WTC11 (cell line): ENCODE data around the gene FCN2. TPM values are rescaled to one million over a fixed set of nuclear protein-coding genes. Genes with fewer than 3 reads are reported as not detected.

ENCODE experiments used
- ATAC-seq: fragments of 200-7000 bp; cut with Tn5 transposase; 2 replicates; pipeline ENCODE4 v1.10.0; 2021; ENCODE audit warnings: mild to moderate bottlenecking, moderate library complexity
- CTCF ChIA-PET: fragments of 300-600 bp; sonication (Branson Sonifier 250); formaldehyde crosslinking; loops from one replicate; lab custom pipeline; 2021; ENCODE audit warnings: antibody characterized with exemption; lab: Charles Lee
- POLR2A ChIA-PET: fragments of 350-600 bp; sonication (Branson Sonifier 250); formaldehyde crosslinking; loops from one replicate; lab custom pipeline; 2021; ENCODE audit warnings: antibody characterized with exemption; lab: Charles Lee
- DNase-seq: peaks from one replicate; pipeline ENCODE4 v3.0.0; 2021; ENCODE audit warnings: low spot score
- H3K27ac Mint-ChIP-seq: 2 replicates; pipeline ENCODE4 v1.8.0; 2021; ENCODE audit warnings: mixed read lengths
- H3K27me3 Mint-ChIP-seq: 2 replicates; pipeline ENCODE4 v1.8.0; 2021; ENCODE audit warnings: low read depth, mild to moderate bottlenecking, moderate library complexity, mixed read lengths
- H3K36me3 Mint-ChIP-seq: 2 replicates; pipeline ENCODE4 v1.8.0; 2021; ENCODE audit warnings: mixed read lengths
- H3K4me1 Mint-ChIP-seq: 2 replicates; pipeline ENCODE4 v1.8.0; 2022; ENCODE audit warnings: mixed read lengths
- H3K4me3 Mint-ChIP-seq: 2 replicates; pipeline ENCODE4 v1.8.0; 2021; ENCODE audit warnings: mild to moderate bottlenecking, moderate library complexity, mixed read lengths
- H3K9me3 Mint-ChIP-seq: 2 replicates; pipeline ENCODE4 v1.8.0; 2021; ENCODE audit warnings: mixed read lengths
- CREM ChIP-seq: sonication (generic); formaldehyde crosslinking; IDR thresholded peaks from 2 replicates; pipeline ENCODE4 v1.8.1; 2022; ENCODE audit warnings: mild to moderate bottlenecking, missing genetic modification reagents, moderate library complexity
- GRHL2 ChIP-seq: fragments of 250-450 bp; sonication (Bioruptor Pico); IDR thresholded peaks from 2 replicates; pipeline ENCODE4 v1.8.0; 2022; ENCODE audit warnings: mild to moderate bottlenecking, moderate library complexity; ENCODE audit not compliant: insufficient replicate concordance, severe bottlenecking
- JAZF1 ChIP-seq: fragments of 250-450 bp; sonication (Bioruptor Pico); IDR thresholded peaks from 2 replicates; pipeline ENCODE4 v1.9.0; 2021; ENCODE audit warnings: moderate library complexity, mild to moderate bottlenecking, inconsistent platforms
- MXD4 ChIP-seq: fragments of 250-450 bp; sonication (Bioruptor Pico); IDR thresholded peaks from 2 replicates; pipeline ENCODE4 v1.8.0; 2021; ENCODE audit warnings: mild to moderate bottlenecking, moderate library complexity, borderline replicate concordance
- NFATC4 ChIP-seq: fragments of 250-450 bp; sonication (Bioruptor Pico); IDR thresholded peaks from 2 replicates; pipeline ENCODE4 v1.9.0; 2021; ENCODE audit warnings: mild to moderate bottlenecking
- NFYB ChIP-seq: sonication (generic); formaldehyde crosslinking; conservative IDR thresholded peaks from 2 replicates; pipeline ENCODE4 v1.8.0; 2022; ENCODE audit warnings: low read depth, missing genetic modification reagents
- NR1H2 ChIP-seq: sonication (generic); formaldehyde crosslinking; IDR thresholded peaks from 2 replicates; pipeline ENCODE4 v1.9.0; 2021; ENCODE audit warnings: mild to moderate bottlenecking, moderate library complexity, missing genetic modification reagents
- NR2C2 ChIP-seq: sonication (generic); formaldehyde crosslinking; IDR thresholded peaks from 2 replicates; pipeline ENCODE4 v1.8.0; 2022; ENCODE audit warnings: mild to moderate bottlenecking, missing genetic modification reagents
- NR3C1 ChIP-seq: sonication (generic); formaldehyde crosslinking; conservative IDR thresholded peaks from 2 replicates; pipeline ENCODE4 v1.8.1; 2023; ENCODE audit warnings: low read depth, mild to moderate bottlenecking, missing genetic modification reagents
- RELA ChIP-seq: sonication (generic); formaldehyde crosslinking; IDR thresholded peaks from 2 replicates; pipeline ENCODE4 v1.8.1; 2022; ENCODE audit warnings: missing genetic modification reagents, mild to moderate bottlenecking, borderline replicate concordance
- SP1 ChIP-seq: sonication (generic); formaldehyde crosslinking; conservative IDR thresholded peaks from 2 replicates; pipeline ENCODE4 v1.8.1; 2022; ENCODE audit warnings: missing genetic modification reagents
- TP53 ChIP-seq: sonication (generic); formaldehyde crosslinking; IDR thresholded peaks from 2 replicates; pipeline ENCODE4 v1.8.1; 2023; ENCODE audit warnings: mild to moderate bottlenecking, missing genetic modification reagents
- ZNF219 ChIP-seq: sonication (generic); formaldehyde crosslinking; IDR thresholded peaks from 2 replicates; pipeline ENCODE4 v1.8.0; 2023; ENCODE audit warnings: missing genetic modification reagents, mild to moderate bottlenecking, borderline replicate concordance
- ZNF317 ChIP-seq: sonication (generic); formaldehyde crosslinking; IDR thresholded peaks from 2 replicates; pipeline ENCODE4 v1.8.1; 2023; ENCODE audit warnings: low read depth, mild to moderate bottlenecking, moderate library complexity, missing genetic modification reagents, borderline replicate concordance
- total RNA-seq: library from RNA; stranded (reverse); gene quantifications from 3 replicates; pipeline ENCODE4 v1.2.3, GENCODE V29; 2021
- TF ChIP-seq, protein P1 (sequence below): fragments of 250-450 bp; sonication (Bioruptor Pico); IDR thresholded peaks from 2 replicates; pipeline ENCODE4 v1.9.0; 2021; ENCODE audit warnings: mild to moderate bottlenecking, borderline replicate concordance
- TF ChIP-seq, protein P2 (sequence below): sonication (generic); formaldehyde crosslinking; IDR thresholded peaks from 2 replicates; pipeline ENCODE4 v1.8.0; 2022; ENCODE audit warnings: missing genetic modification reagents
- TF ChIP-seq, protein P3 (sequence below): sonication (generic); formaldehyde crosslinking; IDR thresholded peaks from 2 replicates; pipeline ENCODE4 v1.8.1; 2023; ENCODE audit warnings: mild to moderate bottlenecking, missing genetic modification reagents
- TF ChIP-seq, protein P4 (sequence below): fragments of 250-450 bp; sonication (Bioruptor Pico); IDR thresholded peaks from 2 replicates; pipeline ENCODE4 v2.1.2; 2022; ENCODE audit warnings: mild to moderate bottlenecking, moderate library complexity
- TF ChIP-seq, protein P5 (sequence below): sonication (generic); formaldehyde crosslinking; IDR thresholded peaks from 2 replicates; pipeline ENCODE4 v1.8.0; 2023; ENCODE audit warnings: mild to moderate bottlenecking, missing genetic modification reagents
- TF ChIP-seq, protein P6 (sequence below): sonication (generic); formaldehyde crosslinking; IDR thresholded peaks from 2 replicates; pipeline ENCODE4 v1.8.0; 2022; ENCODE audit warnings: mild to moderate bottlenecking, missing genetic modification reagents
- TF ChIP-seq, protein P7 (sequence below): sonication (generic); formaldehyde crosslinking; IDR thresholded peaks from 2 replicates; pipeline ENCODE4 v1.8.0; 2022; ENCODE audit warnings: mild to moderate bottlenecking, missing genetic modification reagents
- TF ChIP-seq, protein P8 (sequence below): fragments of 250-450 bp; sonication (Bioruptor Pico); IDR thresholded peaks from 2 replicates; pipeline ENCODE4 v1.9.0; 2021; ENCODE audit warnings: mild to moderate bottlenecking

FCN2 gene
- total RNA-seq, 1 experiment from 2014 or later = not detected

DNA sequence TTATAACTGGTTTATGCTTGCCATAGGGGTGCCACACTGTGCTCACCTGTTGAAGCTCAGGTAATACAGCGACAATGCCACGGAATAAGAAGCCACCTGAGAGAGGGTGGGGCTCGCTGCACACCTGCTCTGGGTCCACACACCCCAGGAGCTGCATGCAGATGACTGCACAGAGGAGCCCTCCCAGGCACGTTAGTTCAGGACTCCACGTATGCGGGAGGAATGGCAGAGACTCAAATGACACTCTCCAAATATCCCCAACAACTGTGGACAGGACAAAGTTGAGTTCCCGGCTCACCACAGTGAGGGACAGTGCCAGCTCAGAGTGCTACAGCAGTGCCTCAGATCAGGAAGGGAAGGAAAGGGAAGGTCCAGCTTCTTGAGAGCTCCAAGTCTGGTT, 42.9 kb downstream of the FCN2 start (continued):
- TF ChIP-seq, protein P1, sequence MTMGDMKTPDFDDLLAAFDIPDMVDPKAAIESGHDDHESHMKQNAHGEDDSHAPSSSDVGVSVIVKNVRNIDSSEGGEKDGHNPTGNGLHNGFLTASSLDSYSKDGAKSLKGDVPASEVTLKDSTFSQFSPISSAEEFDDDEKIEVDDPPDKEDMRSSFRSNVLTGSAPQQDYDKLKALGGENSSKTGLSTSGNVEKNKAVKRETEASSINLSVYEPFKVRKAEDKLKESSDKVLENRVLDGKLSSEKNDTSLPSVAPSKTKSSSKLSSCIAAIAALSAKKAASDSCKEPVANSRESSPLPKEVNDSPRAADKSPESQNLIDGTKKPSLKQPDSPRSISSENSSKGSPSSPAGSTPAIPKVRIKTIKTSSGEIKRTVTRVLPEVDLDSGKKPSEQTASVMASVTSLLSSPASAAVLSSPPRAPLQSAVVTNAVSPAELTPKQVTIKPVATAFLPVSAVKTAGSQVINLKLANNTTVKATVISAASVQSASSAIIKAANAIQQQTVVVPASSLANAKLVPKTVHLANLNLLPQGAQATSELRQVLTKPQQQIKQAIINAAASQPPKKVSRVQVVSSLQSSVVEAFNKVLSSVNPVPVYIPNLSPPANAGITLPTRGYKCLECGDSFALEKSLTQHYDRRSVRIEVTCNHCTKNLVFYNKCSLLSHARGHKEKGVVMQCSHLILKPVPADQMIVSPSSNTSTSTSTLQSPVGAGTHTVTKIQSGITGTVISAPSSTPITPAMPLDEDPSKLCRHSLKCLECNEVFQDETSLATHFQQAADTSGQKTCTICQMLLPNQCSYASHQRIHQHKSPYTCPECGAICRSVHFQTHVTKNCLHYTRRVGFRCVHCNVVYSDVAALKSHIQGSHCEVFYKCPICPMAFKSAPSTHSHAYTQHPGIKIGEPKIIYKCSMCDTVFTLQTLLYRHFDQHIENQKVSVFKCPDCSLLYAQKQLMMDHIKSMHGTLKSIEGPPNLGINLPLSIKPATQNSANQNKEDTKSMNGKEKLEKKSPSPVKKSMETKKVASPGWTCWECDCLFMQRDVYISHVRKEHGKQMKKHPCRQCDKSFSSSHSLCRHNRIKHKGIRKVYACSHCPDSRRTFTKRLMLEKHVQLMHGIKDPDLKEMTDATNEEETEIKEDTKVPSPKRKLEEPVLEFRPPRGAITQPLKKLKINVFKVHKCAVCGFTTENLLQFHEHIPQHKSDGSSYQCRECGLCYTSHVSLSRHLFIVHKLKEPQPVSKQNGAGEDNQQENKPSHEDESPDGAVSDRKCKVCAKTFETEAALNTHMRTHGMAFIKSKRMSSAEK = no peak
- no peak for TF ChIP-seq NFATC4 (CRISPR knock-in tag)
- no peak for TF ChIP-seq ZNF317 (CRISPR knock-in tag)

DNA sequence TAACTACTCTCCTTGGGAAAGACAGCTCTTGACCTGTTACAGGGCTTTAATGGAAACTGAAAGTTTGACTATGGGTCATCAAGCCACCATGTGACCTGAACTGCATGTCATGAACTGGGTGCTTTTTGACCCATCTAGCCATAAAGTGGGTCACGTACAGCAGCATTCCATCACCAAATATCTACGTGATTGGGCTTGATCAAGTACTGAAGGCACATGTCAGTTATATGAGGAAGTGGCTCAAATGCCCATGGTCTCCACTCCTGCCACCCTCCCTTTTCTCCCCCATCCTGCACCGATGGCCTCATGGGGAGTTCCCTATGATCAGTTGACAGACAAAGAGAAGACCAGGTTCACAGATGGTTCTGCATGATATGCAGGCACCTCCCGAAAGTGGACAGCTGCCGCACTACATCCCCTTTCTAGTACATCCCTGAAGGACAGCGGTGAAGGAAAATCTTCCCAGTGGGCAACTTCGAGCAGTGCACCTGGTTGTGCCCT, 44.5 kb downstream of the FCN2 start:
- ChIA-PET CTCF (no interaction called here), POLR2A (no interaction called here)
- ATAC-seq = no peak
- DNase-seq = no peak
- H3K27ac Mint-ChIP-seq = no peak overlapping the region
- no peak overlapping the region for H3K4me3 Mint-ChIP-seq
- H3K27me3 Mint-ChIP-seq = no peaks in the 10 kb centered on the region
- H3K36me3 Mint-ChIP-seq = no peaks in the 10 kb centered on the region
- peaks cover 3% of the 10 kb centered on the region; the same call in 1 of the 2 replicates for H3K9me3 Mint-ChIP-seq
- no peaks in the 10 kb centered on the region for H3K4me1 Mint-ChIP-seq
- TF ChIP-seq, protein P2, sequence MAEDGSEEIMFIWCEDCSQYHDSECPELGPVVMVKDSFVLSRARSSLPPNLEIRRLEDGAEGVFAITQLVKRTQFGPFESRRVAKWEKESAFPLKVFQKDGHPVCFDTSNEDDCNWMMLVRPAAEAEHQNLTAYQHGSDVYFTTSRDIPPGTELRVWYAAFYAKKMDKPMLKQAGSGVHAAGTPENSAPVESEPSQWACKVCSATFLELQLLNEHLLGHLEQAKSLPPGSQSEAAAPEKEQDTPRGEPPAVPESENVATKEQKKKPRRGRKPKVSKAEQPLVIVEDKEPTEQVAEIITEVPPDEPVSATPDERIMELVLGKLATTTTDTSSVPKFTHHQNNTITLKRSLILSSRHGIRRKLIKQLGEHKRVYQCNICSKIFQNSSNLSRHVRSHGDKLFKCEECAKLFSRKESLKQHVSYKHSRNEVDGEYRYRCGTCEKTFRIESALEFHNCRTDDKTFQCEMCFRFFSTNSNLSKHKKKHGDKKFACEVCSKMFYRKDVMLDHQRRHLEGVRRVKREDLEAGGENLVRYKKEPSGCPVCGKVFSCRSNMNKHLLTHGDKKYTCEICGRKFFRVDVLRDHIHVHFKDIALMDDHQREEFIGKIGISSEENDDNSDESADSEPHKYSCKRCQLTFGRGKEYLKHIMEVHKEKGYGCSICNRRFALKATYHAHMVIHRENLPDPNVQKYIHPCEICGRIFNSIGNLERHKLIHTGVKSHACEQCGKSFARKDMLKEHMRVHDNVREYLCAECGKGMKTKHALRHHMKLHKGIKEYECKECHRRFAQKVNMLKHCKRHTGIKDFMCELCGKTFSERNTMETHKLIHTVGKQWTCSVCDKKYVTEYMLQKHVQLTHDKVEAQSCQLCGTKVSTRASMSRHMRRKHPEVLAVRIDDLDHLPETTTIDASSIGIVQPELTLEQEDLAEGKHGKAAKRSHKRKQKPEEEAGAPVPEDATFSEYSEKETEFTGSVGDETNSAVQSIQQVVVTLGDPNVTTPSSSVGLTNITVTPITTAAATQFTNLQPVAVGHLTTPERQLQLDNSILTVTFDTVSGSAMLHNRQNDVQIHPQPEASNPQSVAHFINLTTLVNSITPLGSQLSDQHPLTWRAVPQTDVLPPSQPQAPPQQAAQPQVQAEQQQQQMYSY (CRISPR knock-in tag) = no peak
- TF ChIP-seq SP1 (CRISPR knock-in tag) (no peak), ZNF219 (CRISPR knock-in tag) (no peak), NFYB (CRISPR knock-in tag) (no peak), MXD4 (CRISPR knock-in tag) (no peak), NR3C1 (CRISPR knock-in tag) (no peak), NR1H2 (CRISPR knock-in tag) (no peak), NR2C2 (no peak), JAZF1 (CRISPR knock-in tag) (no peak), GRHL2 (CRISPR knock-in tag) (no peak), RELA (CRISPR knock-in tag) (no peak), CREM (CRISPR knock-in tag) (no peak), TP53 (CRISPR knock-in tag) (no peak)
- TF ChIP-seq, protein P3, sequence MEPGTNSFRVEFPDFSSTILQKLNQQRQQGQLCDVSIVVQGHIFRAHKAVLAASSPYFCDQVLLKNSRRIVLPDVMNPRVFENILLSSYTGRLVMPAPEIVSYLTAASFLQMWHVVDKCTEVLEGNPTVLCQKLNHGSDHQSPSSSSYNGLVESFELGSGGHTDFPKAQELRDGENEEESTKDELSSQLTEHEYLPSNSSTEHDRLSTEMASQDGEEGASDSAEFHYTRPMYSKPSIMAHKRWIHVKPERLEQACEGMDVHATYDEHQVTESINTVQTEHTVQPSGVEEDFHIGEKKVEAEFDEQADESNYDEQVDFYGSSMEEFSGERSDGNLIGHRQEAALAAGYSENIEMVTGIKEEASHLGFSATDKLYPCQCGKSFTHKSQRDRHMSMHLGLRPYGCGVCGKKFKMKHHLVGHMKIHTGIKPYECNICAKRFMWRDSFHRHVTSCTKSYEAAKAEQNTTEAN (CRISPR knock-in tag) = no peak
- TF ChIP-seq, protein P4, sequence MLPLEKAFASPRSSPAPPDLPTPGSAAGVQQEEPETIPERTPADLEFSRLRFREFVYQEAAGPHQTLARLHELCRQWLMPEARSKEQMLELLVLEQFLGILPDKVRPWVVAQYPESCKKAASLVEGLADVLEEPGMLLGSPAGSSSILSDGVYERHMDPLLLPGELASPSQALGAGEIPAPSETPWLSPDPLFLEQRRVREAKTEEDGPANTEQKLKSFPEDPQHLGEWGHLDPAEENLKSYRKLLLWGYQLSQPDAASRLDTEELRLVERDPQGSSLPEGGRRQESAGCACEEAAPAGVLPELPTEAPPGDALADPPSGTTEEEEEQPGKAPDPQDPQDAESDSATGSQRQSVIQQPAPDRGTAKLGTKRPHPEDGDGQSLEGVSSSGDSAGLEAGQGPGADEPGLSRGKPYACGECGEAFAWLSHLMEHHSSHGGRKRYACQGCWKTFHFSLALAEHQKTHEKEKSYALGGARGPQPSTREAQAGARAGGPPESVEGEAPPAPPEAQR (CRISPR knock-in tag) = no peak
- TF ChIP-seq, protein P5, sequence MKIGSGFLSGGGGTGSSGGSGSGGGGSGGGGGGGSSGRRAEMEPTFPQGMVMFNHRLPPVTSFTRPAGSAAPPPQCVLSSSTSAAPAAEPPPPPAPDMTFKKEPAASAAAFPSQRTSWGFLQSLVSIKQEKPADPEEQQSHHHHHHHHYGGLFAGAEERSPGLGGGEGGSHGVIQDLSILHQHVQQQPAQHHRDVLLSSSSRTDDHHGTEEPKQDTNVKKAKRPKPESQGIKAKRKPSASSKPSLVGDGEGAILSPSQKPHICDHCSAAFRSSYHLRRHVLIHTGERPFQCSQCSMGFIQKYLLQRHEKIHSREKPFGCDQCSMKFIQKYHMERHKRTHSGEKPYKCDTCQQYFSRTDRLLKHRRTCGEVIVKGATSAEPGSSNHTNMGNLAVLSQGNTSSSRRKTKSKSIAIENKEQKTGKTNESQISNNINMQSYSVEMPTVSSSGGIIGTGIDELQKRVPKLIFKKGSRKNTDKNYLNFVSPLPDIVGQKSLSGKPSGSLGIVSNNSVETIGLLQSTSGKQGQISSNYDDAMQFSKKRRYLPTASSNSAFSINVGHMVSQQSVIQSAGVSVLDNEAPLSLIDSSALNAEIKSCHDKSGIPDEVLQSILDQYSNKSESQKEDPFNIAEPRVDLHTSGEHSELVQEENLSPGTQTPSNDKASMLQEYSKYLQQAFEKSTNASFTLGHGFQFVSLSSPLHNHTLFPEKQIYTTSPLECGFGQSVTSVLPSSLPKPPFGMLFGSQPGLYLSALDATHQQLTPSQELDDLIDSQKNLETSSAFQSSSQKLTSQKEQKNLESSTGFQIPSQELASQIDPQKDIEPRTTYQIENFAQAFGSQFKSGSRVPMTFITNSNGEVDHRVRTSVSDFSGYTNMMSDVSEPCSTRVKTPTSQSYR = no peak
- TF ChIP-seq, protein P6, sequence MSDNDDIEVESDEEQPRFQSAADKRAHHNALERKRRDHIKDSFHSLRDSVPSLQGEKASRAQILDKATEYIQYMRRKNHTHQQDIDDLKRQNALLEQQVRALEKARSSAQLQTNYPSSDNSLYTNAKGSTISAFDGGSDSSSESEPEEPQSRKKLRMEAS (CRISPR knock-in tag) = no peak
- TF ChIP-seq, protein P7, sequence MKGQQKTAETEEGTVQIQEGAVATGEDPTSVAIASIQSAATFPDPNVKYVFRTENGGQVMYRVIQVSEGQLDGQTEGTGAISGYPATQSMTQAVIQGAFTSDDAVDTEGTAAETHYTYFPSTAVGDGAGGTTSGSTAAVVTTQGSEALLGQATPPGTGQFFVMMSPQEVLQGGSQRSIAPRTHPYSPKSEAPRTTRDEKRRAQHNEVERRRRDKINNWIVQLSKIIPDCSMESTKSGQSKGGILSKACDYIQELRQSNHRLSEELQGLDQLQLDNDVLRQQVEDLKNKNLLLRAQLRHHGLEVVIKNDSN = no peak
- TF ChIP-seq, protein P8, sequence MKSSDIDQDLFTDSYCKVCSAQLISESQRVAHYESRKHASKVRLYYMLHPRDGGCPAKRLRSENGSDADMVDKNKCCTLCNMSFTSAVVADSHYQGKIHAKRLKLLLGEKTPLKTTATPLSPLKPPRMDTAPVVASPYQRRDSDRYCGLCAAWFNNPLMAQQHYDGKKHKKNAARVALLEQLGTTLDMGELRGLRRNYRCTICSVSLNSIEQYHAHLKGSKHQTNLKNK = no peak
